K562 (cell line): ENCODE results near the gene ZNHIT2. TPM values are rescaled to one million over a fixed set of nuclear protein-coding genes. Genes with fewer than 3 reads are reported as not detected.
A peak's percentile ranks its signal among the peaks of the same experiment; 100 is the strongest.

Experiments
- ATAC-seq: fragments of 200-7000 bp; cut with Tn5 transposase; 3 replicates; pipeline ENCODE4 v1.9.1; 2020; ENCODE audit warnings: moderate library complexity
- BruUV-seq: library from RNA; stranded (reverse); fragments of 400-500 nt; replicated peaks from 2 replicates; lab custom pipeline; 2021; lab: Mats Ljungman, UMichigan
- CTCF ChIA-PET: fragments of 300-600 bp; formaldehyde crosslinking; extraction: SDS; loops from one replicate; lab custom pipeline; 2021; ENCODE audit warnings: low intra/inter-chr PET ratio; lab: Yijun Ruan, JAX
- POLR2A ChIA-PET: fragments of 300-600, 350-650 bp; sonication (Branson Sonifier 250); formaldehyde crosslinking; extraction: SDS; loops from one replicate; lab custom pipeline; 2021; ENCODE audit warnings: antibody characterized with exemption, inconsistent platforms; lab: Yijun Ruan, JAX
- DNase-seq, 4 experiments: peaks; one replicate each; pipeline versions ENCODE4 v3.0.0 to v3.0.0-alpha.2; 2011 to 2018; ENCODE audit warnings: low spot score in 3 of 4, mixed read lengths in 3 of 4; ENCODE audit errors: extremely low read depth in 1 of 4
- FAIRE-seq: peaks from 2 replicates; lab custom pipeline; 2011; peaks lifted over from hg19 to GRCh38; lab: Jason Lieb, UNC
- H2AFZ ChIP-seq: 2 replicates; pipeline ENCODE4 v1.6.0; 2011; ENCODE audit warnings: low read depth, low read length, control low read depth, inconsistent platforms
- H3K27ac ChIP-seq: fragments of 200-600 bp; 3 replicates; pipeline ENCODE4 v1.8.0; 2011; ENCODE audit warnings: low read depth, mild to moderate bottlenecking, control low read depth, inconsistent platforms, low read length, moderate library complexity, mixed read lengths; ENCODE audit errors: extremely low read depth
- H3K27me3 ChIP-seq, 2 experiments: fragments of 300-600 bp in 1 of 2; 2 replicates in 1 of 2; 3 replicates in 1 of 2; pipeline versions ENCODE4 v1.6.0 to v1.8.0; 2011; ENCODE audit warnings: inconsistent platforms in 2 of 2, low read length in 2 of 2, mild to moderate bottlenecking in 1 of 2, mixed read lengths in 1 of 2, moderate library complexity in 1 of 2; ENCODE audit not compliant: control insufficient read depth in 2 of 2, insufficient read depth in 2 of 2
- H3K36me3 ChIP-seq: fragments of 300-600 bp; 3 replicates; pipeline ENCODE4 v1.8.0; 2011; ENCODE audit warnings: mild to moderate bottlenecking, low read length, inconsistent platforms; ENCODE audit not compliant: control insufficient read depth, insufficient read depth
- H3K4me1 ChIP-seq, 2 experiments: fragments of 200-600 bp in 1 of 2; replicated peaks in 1 of 2; 2 replicates in 1 of 2; 3 replicates in 1 of 2; pipeline versions ENCODE4 v1.5.1 to v1.8.0; 2011; ENCODE audit warnings: inconsistent platforms in 2 of 2, low read length in 2 of 2, mild to moderate bottlenecking in 1 of 2, mixed read lengths in 1 of 2, moderate library complexity in 1 of 2; ENCODE audit not compliant: control insufficient read depth in 2 of 2, insufficient read depth in 2 of 2
- H3K4me2 ChIP-seq: 2 replicates; pipeline ENCODE4 v1.6.1; 2011; ENCODE audit warnings: low read length, control low read depth, inconsistent platforms, mixed read lengths; ENCODE audit not compliant: insufficient read depth
- H3K4me3 ChIP-seq: fragments of 200-600 bp; sonication (generic), shearing (Covaris generic); 2 replicates; pipeline ENCODE4 v1.5.1; 2016; ENCODE audit warnings: control low read depth, inconsistent platforms
- H3K79me2 ChIP-seq: fragments of 200-600 bp; 3 replicates; pipeline ENCODE4 v1.8.0; 2011; ENCODE audit warnings: low read length, inconsistent platforms; ENCODE audit not compliant: control insufficient read depth, insufficient read depth
- H3K9ac ChIP-seq, 2 experiments: 2 replicates each; pipeline versions ENCODE4 v1.6.0 to v1.6.1; 2011; ENCODE audit warnings: low read depth in 2 of 2, low read length in 2 of 2, control low read depth in 1 of 2, inconsistent platforms in 1 of 2, mild to moderate bottlenecking in 1 of 2, mixed read lengths in 1 of 2; ENCODE audit not compliant: insufficient read depth in 1 of 2
- H3K9me1 ChIP-seq: one replicate; pipeline ENCODE4 v1.6.0; 2011; ENCODE audit warnings: inconsistent platforms, mild to moderate bottlenecking, low read length, moderate library complexity; ENCODE audit not compliant: control insufficient read depth, insufficient read depth
- H3K9me3 ChIP-seq: replicated peaks from 2 replicates; pipeline ENCODE4 v1.5.1; 2011; ENCODE audit warnings: low read depth, low read length, inconsistent platforms; ENCODE audit not compliant: control insufficient read depth, insufficient read depth
- H4K20me1 ChIP-seq: replicated peaks from 2 replicates; pipeline ENCODE4 v1.6.1; 2011; ENCODE audit warnings: low read length, inconsistent platforms, mixed read lengths; ENCODE audit not compliant: control insufficient read depth, insufficient read depth
- HCFC1 ChIP-seq: IDR thresholded peaks from 2 replicates; pipeline ENCODE4 v1.6.1; 2012; ENCODE audit warnings: low read depth, low read length, improper control_type of control experiment
- SRSF1 ChIP-seq: fragments of 200-400 bp; formaldehyde crosslinking; IDR thresholded peaks from 2 replicates; pipeline ENCODE4 v1.6.1; 2017; ENCODE audit warnings: mild to moderate bottlenecking, low read depth, low read length, moderate library complexity
- WGBS: fragments of 100-300 bp; shearing (Covaris generic); methylation state at CpG from one replicate; pipeline ENCODE4 v1.1.6; 2016; ENCODE audit warnings: low coverage, mixed read lengths; ENCODE audit not compliant: insufficient coverage; ENCODE audit errors: missing lambda C conversion rate; 5-methylcytosine and 5-hydroxymethylcytosine counted together
- in situ Hi-C: fragments of 300-500 bp; cut with MboI; formaldehyde crosslinking; loops from 4 replicates; pipeline ENCODE4 v1.15.0; 2018; ENCODE audit warnings: inconsistent platforms, mixed read lengths
- intact Hi-C: fragments of 100-400 bp; cut with micrococcal nuclease; formaldehyde crosslinking; loops from 2 replicates; pipeline ENCODE4 v1.14.2; 2022
- polyA plus RNA-seq, 8 experiments: library from polyadenylated mRNA; depleted of rRNA in 4 of 8; stranded (reverse) in 5 of 8; unstranded in 3 of 8; fragments of >200 nt; fragmentation: Nextera tagmentation in 2 of 8; fragmentation: Illumina TruSeq in 1 of 8; extraction: Ambion mirVana in 2 of 8; extraction: Trizol in 1 of 8; gene quantifications; 2 replicates each; pipeline versions ENCODE4 v1.2.1 to v1.2.3, GENCODE V29; 2011 to 2014; ENCODE audit warnings: inconsistent platforms in 1 of 8, missing spikeins in 1 of 8
- total RNA-seq, 7 experiments: library from RNA; depleted of rRNA in 6 of 7; stranded (reverse); fragments of >200 nt in 6 of 7; fragmentation: Illumina TruSeq in 2 of 7; extraction: Trizol in 2 of 7; gene quantifications; 2 replicates each; pipeline versions ENCODE4 v1.2.1 to v1.2.3, GENCODE V29; 2011 to 2021; ENCODE audit warnings: low replicate concordance in 1 of 7
- TF ChIP-seq, protein P1 (sequence below): sonication (generic); formaldehyde crosslinking; IDR thresholded peaks from 2 replicates; pipeline ENCODE4 v1.8.0; 2022; ENCODE audit warnings: mild to moderate bottlenecking, missing genetic modification reagents, borderline replicate concordance
- TF ChIP-seq, protein P2 (sequence below): fragments of 250-450 bp; sonication (Bioruptor Pico); IDR thresholded peaks from 2 replicates; pipeline ENCODE4 v1.4.0; 2020; ENCODE audit warnings: borderline replicate concordance

The ZNHIT2 gene
- total and polyA plus RNA-seq, 9 of the 15 experiments (the other 6 are each of a cell fraction or from before 2014, with no cell fraction given) = 0.08 to 39.0 (median 2.5) TPM

GRCh38 chr11:65103476-65103875 lies 14.0 kb downstream of the ZNHIT2 start (continued):
- TF ChIP-seq, protein P1, sequence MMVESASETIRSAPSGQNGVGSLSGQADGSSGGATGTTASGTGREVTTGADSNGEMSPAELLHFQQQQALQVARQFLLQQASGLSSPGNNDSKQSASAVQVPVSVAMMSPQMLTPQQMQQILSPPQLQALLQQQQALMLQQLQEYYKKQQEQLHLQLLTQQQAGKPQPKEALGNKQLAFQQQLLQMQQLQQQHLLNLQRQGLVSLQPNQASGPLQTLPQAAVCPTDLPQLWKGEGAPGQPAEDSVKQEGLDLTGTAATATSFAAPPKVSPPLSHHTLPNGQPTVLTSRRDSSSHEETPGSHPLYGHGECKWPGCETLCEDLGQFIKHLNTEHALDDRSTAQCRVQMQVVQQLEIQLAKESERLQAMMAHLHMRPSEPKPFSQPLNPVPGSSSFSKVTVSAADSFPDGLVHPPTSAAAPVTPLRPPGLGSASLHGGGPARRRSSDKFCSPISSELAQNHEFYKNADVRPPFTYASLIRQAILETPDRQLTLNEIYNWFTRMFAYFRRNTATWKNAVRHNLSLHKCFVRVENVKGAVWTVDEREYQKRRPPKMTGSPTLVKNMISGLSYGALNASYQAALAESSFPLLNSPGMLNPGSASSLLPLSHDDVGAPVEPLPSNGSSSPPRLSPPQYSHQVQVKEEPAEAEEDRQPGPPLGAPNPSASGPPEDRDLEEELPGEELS (CRISPR knock-in tag) = no peak

DNA sequence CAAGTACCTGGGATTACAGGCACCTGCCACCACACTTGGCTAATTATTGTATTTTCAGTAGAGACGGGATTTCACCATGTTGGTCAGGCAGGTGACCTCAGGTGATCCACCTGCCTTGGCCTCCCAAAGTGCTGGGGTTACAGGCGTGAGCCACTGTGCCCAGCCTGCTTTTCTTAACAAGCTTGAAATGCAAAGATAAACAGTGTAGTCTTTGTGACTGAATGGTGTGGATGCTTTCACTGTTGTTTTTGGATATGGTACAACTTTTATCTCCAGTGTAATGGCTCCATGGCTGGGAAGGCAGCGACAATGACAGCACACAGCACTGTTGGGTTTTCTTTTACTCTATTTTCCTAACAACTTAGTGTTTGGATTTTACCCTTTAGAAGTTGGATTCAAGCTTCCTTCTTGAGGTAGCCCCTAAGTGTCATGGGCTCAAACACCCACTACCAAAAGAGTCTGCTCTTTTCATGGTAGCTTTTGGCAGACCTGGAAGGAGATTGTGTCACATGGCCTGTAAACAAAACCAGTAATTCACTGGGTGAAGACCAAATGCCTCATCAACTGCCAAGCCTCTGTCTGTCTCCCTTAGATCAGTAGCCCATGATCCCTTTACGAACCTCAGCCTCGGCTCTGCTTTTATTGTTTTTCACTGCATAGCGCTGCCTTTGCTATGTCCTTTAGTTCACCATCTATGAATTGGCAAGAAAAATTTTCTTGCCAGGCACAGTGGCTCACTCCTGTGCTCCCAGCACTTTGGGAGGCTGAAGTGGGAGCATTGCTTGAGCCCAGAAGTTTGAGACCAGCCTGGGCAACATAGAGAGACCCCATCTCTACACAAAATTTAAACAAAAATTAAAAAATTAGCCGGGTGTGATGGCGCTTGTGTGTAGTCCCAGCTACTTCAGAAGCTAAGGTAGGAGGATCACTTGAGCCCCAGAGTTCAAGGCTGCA lies 15.1 kb downstream of the ZNHIT2 start:
- Histone ChIP-seq H3K4me3 (no peak overlapping the region), H2AFZ (no peak overlapping the region), H3K27me3 (no peaks in the 10 kb centered on the region), H3K4me2 (no peak overlapping the region), H3K79me2 (peaks cover 13% of the 10 kb centered on the region; the same call in 1 of the 3 replicates), H3K9ac (no peak overlapping the region), H3K27ac (no peak overlapping the region), H3K9me3 (no peaks in the 10 kb centered on the region), H3K4me1 (peaks cover 3 to 5% of the 10 kb centered on the region in 2 experiments; a peak in 3 of 5 replicates), H3K36me3 (peaks cover 27% of the 10 kb centered on the region; the same call in 2 of the 3 replicates), H3K9me1 (no peaks in the 10 kb centered on the region)
- 85% methylated on average over 8 of the region's 8 CpGs for WGBS
- BruUV-seq = no TSS peak
- ChIA-PET CTCF (no interaction called here), POLR2A (interaction anchor here (0.6 to 1.2 kb wide), 4 partner anchors 9 to 160 kb away, joined by 3 to 4 read pairs (median 3); partner anchors contain the start of genes FAU, MRPL49 and TM7SF2)
- intact Hi-C loops (no loop called here), in situ Hi-C loops (no loop called here)
- FAIRE-seq = peak; percentile 54
- TF ChIP-seq, protein P2, sequence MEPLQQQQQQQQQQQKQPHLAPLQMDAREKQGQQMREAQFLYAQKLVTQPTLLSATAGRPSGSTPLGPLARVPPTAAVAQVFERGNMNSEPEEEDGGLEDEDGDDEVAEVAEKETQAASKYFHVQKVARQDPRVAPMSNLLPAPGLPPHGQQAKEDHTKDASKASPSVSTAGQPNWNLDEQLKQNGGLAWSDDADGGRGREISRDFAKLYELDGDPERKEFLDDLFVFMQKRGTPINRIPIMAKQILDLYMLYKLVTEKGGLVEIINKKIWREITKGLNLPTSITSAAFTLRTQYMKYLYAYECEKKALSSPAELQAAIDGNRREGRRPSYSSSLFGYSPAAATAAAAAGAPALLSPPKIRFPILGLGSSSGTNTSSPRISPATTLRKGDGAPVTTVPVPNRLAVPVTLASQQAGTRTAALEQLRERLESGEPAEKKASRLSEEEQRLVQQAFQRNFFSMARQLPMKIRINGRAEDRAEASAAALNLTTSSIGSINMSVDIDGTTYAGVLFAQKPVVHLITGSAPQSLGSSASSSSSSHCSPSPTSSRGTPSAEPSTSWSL (CRISPR knock-in tag) = no peak
- TF ChIP-seq SRSF1 (no peak), HCFC1 (no peak)
- TF ChIP-seq, all 486 proteins: peak for 0
- no peaks in the 10 kb centered on the region for H4K20me1 ChIP-seq
- DNase-seq (no peak), ATAC-seq (no peak)
